A673 (cell line): Measurements from ENCODE around the gene KIRREL3.

ENCODE experiments used
- EZH2 ChIP-seq: fragments of 200-600 bp; sonication (generic); IDR thresholded peaks from 2 replicates; pipeline ENCODE4 v1.6.1; 2017; ENCODE audit warnings: borderline replicate concordance, low read depth, mild to moderate bottlenecking, mixed read lengths, antibody characterized with exemption, low read length; ENCODE audit not compliant: poor library complexity, severe bottlenecking
- TF ChIP-seq, protein P1 (sequence below): fragments of 300-800, 200-600 bp; sonication (generic); conservative IDR thresholded peaks from 2 replicates; pipeline ENCODE4 v1.5.1; 2017; ENCODE audit warnings: low read depth, mild to moderate bottlenecking, antibody characterized with exemption, low read length, moderate library complexity, mixed read lengths

DNA sequence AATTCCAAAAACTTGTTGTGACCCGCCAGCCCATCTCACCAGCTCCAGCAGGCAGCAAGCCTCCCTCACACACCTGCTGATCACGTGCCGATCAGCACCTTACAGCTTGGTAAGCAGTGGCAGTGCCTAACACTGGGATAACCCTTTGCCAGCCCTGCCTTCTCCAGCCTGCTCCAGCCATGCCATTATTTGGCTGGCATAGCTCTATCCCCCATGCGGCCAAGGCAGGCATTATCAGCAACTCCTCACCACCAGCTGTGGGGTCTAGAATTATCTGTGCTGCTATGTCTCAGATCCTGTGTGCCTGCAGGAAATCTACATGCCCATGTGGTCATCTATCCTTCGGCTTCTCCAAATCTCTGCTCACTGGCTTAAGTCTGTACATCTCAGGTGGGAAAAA lies 430.1 kb downstream of the KIRREL3 start:
- TF ChIP-seq, protein P1, sequence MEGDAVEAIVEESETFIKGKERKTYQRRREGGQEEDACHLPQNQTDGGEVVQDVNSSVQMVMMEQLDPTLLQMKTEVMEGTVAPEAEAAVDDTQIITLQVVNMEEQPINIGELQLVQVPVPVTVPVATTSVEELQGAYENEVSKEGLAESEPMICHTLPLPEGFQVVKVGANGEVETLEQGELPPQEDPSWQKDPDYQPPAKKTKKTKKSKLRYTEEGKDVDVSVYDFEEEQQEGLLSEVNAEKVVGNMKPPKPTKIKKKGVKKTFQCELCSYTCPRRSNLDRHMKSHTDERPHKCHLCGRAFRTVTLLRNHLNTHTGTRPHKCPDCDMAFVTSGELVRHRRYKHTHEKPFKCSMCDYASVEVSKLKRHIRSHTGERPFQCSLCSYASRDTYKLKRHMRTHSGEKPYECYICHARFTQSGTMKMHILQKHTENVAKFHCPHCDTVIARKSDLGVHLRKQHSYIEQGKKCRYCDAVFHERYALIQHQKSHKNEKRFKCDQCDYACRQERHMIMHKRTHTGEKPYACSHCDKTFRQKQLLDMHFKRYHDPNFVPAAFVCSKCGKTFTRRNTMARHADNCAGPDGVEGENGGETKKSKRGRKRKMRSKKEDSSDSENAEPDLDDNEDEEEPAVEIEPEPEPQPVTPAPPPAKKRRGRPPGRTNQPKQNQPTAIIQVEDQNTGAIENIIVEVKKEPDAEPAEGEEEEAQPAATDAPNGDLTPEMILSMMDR = 0 out of 2 replicates have a peak, but pooled peaks have one; percentile 18
- no peak for TF ChIP-seq EZH2
